ENCODE data around the gene GATA2. TPM values are rescaled to one million over a fixed set of nuclear protein-coding genes. Genes with fewer than 3 reads are reported as not detected.

Gene GATA2
- total and polyA plus RNA-seq, 2 of the 13 experiments (the other 11 are each of a cell fraction or from before 2014, with no cell fraction given), result 3.5 to 6.2 TPM

DNA sequence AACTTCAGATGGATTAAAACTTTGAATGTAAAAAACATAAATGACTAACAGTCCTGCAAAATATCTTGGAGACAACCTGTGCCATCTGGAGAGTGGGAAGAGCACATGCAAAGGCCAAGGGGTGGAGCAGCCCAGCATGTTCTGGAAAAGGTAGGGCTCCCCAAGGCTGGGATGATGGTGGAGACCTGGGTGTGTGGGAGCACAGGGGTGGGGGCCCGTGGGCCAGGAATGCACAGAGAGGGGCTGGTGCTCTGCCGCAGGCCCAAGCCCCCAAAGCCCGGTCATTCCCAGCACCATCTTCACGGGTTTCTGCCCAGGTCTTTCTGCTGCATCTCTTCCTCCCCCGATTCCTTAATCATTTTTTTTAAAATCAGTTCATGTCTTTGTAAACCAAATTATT, 9.7 kb upstream of the GATA2 start:
- FAIRE-seq (no peak), DNase-seq (ENCODE audit: low spot score) (no peak), ATAC-seq (no peak)
- no peaks in the 10 kb centered on the region for H3K9me3 ChIP-seq (ENCODE audit: low read length)
- H3K79me2 ChIP-seq (ENCODE audit: insufficient read depth, low read length), result no peaks in the 10 kb centered on the region
- no TSS peak for BruUV-seq (replicated peaks)
- no peak overlapping the region for H2AFZ ChIP-seq (ENCODE audit: low read length)
- H4K20me1 ChIP-seq (ENCODE audit: insufficient read depth, low read length), result 0 out of 2 replicates have a peak, but pooled peaks cover 6% of the 10 kb centered on the region
- POLR2A ChIA-PET, result no interaction called here
- H3K9ac ChIP-seq (ENCODE audit: insufficient read depth, low read depth, low read length), result no peak overlapping the region
- 72% methylated on average over 5 of the region's 5 CpGs for WGBS (ENCODE audit: low lambda C conversion rate)
- TF ChIP-seq ZNF7 (CRISPR knock-in tag; IDR thresholded peaks at IDR 0.05) (no peak), CHD2 (IDR thresholded peaks at IDR 0.05; ENCODE audit: low read depth, low read length) (no peak), TOE1 (CRISPR knock-in tag; IDR thresholded peaks at IDR 0.05) (no peak), ZC3H4 (CRISPR knock-in tag; IDR thresholded peaks at IDR 0.05; ENCODE audit: borderline replicate concordance) (no peak)
- TF ChIP-seq, protein P1, sequence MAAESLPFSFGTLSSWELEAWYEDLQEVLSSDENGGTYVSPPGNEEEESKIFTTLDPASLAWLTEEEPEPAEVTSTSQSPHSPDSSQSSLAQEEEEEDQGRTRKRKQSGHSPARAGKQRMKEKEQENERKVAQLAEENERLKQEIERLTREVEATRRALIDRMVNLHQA (CRISPR knock-in tag; IDR thresholded peaks at IDR 0.05), result no peak
- TF ChIP-seq, protein P2, sequence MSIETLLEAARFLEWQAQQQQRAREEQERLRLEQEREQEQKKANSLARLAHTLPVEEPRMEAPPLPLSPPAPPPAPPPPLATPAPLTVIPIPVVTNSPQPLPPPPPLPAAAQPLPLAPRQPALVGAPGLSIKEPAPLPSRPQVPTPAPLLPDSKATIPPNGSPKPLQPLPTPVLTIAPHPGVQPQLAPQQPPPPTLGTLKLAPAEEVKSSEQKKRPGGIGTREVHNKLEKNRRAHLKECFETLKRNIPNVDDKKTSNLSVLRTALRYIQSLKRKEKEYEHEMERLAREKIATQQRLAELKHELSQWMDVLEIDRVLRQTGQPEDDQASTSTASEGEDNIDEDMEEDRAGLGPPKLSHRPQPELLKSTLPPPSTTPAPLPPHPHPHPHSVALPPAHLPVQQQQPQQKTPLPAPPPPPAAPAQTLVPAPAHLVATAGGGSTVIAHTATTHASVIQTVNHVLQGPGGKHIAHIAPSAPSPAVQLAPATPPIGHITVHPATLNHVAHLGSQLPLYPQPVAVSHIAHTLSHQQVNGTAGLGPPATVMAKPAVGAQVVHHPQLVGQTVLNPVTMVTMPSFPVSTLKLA (IDR thresholded peaks at IDR 0.05), result 0 out of 2 replicates have a peak, but pooled peaks have one; percentile 34
- H3K4me3 ChIP-seq (replicated peaks in 1 of 3; ENCODE audit: insufficient read depth in 1 of 3, low read depth in 2 of 3, low read length in 3 of 3), result no peak overlapping the region
- 0 out of 5 replicates have a peak, but pooled peaks cover 0 to 1% of the 10 kb centered on the region in 2 experiments for H3K36me3 ChIP-seq (replicated peaks in 1 of 2; ENCODE audit: control insufficient read depth in 1 of 2, insufficient read depth in 2 of 2, low read length in 2 of 2)
- H3K4me2 ChIP-seq (ENCODE audit: low read depth, low read length), result no peak overlapping the region
- H3K27me3 ChIP-seq (ENCODE audit: control insufficient read depth in 1 of 2, insufficient read depth in 2 of 2, low read length in 2 of 2), result no peaks in the 10 kb centered on the region
- H3K4me1 ChIP-seq (ENCODE audit: insufficient read depth, low read length), result no peaks in the 10 kb centered on the region
- H3K27ac ChIP-seq (ENCODE audit: extremely low read length, insufficient read depth, low read length), result no peak overlapping the region
- in situ Hi-C loops (cut with HindIII; ENCODE audit: extremely low pct_ligation_motif_present, low pct_unique_long_range_greater_than_20kb) (no loop called here), intact Hi-C loops (cut with micrococcal nuclease; ENCODE audit: unreplicated experiment) (no loop called here)
- CTCF ChIA-PET (ENCODE audit: low intra/inter-chr PET ratio, low total read pairs), result no interaction called here

DNA sequence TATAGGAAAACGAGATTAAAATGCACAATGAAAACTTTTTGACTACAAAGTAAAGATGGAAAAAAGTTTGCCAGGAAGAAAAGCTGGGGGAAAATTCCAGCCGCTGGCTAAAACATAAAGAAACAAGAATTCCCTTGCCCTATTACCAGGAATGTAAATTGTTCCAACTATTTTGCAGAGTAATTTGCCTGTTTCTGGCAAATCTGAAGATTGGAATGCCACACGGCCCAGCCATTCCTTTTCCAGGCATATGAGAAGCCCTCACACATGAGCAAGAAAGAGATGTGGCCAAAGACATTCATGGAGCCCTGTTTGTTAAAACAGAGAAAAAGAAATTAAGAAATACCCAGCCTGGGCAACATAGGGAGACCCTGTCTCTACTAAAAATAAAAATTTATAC, 8.4 kb upstream of the GATA2 start:
- Histone ChIP-seq H2AFZ (ENCODE audit: low read length) (no peak overlapping the region), H3K4me2 (ENCODE audit: low read depth, low read length) (no peak overlapping the region), H3K27me3 (ENCODE audit: control insufficient read depth in 1 of 2, insufficient read depth in 2 of 2, low read length in 2 of 2) (no peaks in the 10 kb centered on the region), H3K9me3 (ENCODE audit: low read length) (no peaks in the 10 kb centered on the region), H3K9ac (ENCODE audit: insufficient read depth, low read depth, low read length) (no peak overlapping the region), H3K4me3 (replicated peaks in 1 of 3; ENCODE audit: insufficient read depth in 1 of 3, low read depth in 2 of 3, low read length in 3 of 3) (no peak overlapping the region), H3K36me3 (replicated peaks in 1 of 2; ENCODE audit: control insufficient read depth in 1 of 2, insufficient read depth in 2 of 2, low read length in 2 of 2) (0 out of 5 replicates have a peak, but pooled peaks cover 0 to 1% of the 10 kb centered on the region in 2 experiments), H3K4me1 (ENCODE audit: insufficient read depth, low read length) (no peaks in the 10 kb centered on the region), H3K79me2 (ENCODE audit: insufficient read depth, low read length) (no peaks in the 10 kb centered on the region), H4K20me1 (ENCODE audit: insufficient read depth, low read length) (0 out of 2 replicates have a peak, but pooled peaks cover 6% of the 10 kb centered on the region), H3K27ac (ENCODE audit: extremely low read length, insufficient read depth, low read length) (no peak overlapping the region)
- FAIRE-seq, result no peak
- ATAC-seq, result no peak
- no peak for DNase-seq (ENCODE audit: low spot score)
- POLR2A ChIA-PET, result no interaction called here
- in situ Hi-C loops (cut with HindIII; ENCODE audit: extremely low pct_ligation_motif_present, low pct_unique_long_range_greater_than_20kb) (no loop called here), intact Hi-C loops (cut with micrococcal nuclease; ENCODE audit: unreplicated experiment) (no loop called here)
- 65% methylated on average over 3 of the region's 3 CpGs for WGBS (ENCODE audit: low lambda C conversion rate)
- CTCF ChIA-PET (ENCODE audit: low intra/inter-chr PET ratio, low total read pairs), result no interaction called here
- TSS peak; percentile 21 for BruUV-seq (replicated peaks)
- TF ChIP-seq, protein P3, sequence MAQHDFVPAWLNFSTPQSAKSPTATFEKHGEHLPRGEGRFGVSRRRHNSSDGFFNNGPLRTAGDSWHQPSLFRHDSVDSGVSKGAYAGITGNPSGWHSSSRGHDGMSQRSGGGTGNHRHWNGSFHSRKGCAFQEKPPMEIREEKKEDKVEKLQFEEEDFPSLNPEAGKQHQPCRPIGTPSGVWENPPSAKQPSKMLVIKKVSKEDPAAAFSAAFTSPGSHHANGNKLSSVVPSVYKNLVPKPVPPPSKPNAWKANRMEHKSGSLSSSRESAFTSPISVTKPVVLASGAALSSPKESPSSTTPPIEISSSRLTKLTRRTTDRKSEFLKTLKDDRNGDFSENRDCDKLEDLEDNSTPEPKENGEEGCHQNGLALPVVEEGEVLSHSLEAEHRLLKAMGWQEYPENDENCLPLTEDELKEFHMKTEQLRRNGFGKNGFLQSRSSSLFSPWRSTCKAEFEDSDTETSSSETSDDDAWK (CRISPR knock-in tag; IDR thresholded peaks at IDR 0.05), result no peak
- TF ChIP-seq MEF2D (CRISPR knock-in tag; IDR thresholded peaks at IDR 0.05) (no peak), MTF2 (CRISPR knock-in tag; IDR thresholded peaks at IDR 0.05; ENCODE audit: borderline replicate concordance) (no peak), TBX3 (IDR thresholded peaks at IDR 0.05; ENCODE audit: borderline replicate concordance) (no peak), HMG20B (CRISPR knock-in tag; conservative IDR thresholded peaks at IDR 0.05) (no peak), SRSF9 (IDR thresholded peaks at IDR 0.05; ENCODE audit: borderline replicate concordance, insufficient read depth, low read depth, low read length, poor library complexity, severe bottlenecking) (no peak), SP5 (CRISPR knock-in tag; IDR thresholded peaks at IDR 0.05; ENCODE audit: borderline replicate concordance, low read depth) (no peak)
- TF ChIP-seq, protein P4, sequence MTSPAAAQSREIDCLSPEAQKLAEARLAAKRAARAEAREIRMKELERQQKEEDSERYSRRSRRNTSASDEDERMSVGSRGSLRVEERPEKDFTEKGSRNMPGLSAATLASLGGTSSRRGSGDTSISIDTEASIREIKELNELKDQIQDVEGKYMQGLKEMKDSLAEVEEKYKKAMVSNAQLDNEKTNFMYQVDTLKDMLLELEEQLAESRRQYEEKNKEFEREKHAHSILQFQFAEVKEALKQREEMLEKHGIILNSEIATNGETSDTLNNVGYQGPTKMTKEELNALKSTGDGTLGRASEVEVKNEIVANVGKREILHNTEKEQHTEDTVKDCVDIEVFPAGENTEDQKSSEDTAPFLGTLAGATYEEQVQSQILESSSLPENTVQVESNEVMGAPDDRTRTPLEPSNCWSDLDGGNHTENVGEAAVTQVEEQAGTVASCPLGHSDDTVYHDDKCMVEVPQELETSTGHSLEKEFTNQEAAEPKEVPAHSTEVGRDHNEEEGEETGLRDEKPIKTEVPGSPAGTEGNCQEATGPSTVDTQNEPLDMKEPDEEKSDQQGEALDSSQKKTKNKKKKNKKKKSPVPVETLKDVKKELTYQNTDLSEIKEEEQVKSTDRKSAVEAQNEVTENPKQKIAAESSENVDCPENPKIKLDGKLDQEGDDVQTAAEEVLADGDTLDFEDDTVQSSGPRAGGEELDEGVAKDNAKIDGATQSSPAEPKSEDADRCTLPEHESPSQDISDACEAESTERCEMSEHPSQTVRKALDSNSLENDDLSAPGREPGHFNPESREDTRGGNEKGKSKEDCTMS (CRISPR knock-in tag; conservative IDR thresholded peaks at IDR 0.05), result no peak
